T-helper 2 cell treated with Interferon-gamma antibody and Interleukin-4, amounts not matched to agents 5 μg/mL and 100 μg/mL, for 36 hours (primary cell): ENCODE data around the gene ATP2B1.

ENCODE experiments used
- DNase-seq: peaks from one replicate; pipeline ENCODE4 v3.0.0; 2021; ENCODE audit warnings: low spot score
- H3K27ac Mint-ChIP-seq: one replicate; pipeline ENCODE4 v1.8.0; 2021; ENCODE audit warnings: mild to moderate bottlenecking, mixed read lengths
- H3K27me3 Mint-ChIP-seq: one replicate; pipeline ENCODE4 v1.8.0; 2021; ENCODE audit warnings: low read depth, mixed read lengths
- H3K36me3 Mint-ChIP-seq: one replicate; pipeline ENCODE4 v1.8.0; 2021; ENCODE audit warnings: low read depth, mixed read lengths
- H3K4me1 Mint-ChIP-seq: one replicate; pipeline ENCODE4 v1.8.0; 2021; ENCODE audit warnings: low read depth, mixed read lengths
- H3K4me3 Mint-ChIP-seq: one replicate; pipeline ENCODE4 v1.8.0; 2022; ENCODE audit warnings: mild to moderate bottlenecking, moderate library complexity, mixed read lengths
- H3K9me3 Mint-ChIP-seq: one replicate; pipeline ENCODE4 v1.8.0; 2021; ENCODE audit warnings: mixed read lengths

ATP2B1 gene

DNA sequence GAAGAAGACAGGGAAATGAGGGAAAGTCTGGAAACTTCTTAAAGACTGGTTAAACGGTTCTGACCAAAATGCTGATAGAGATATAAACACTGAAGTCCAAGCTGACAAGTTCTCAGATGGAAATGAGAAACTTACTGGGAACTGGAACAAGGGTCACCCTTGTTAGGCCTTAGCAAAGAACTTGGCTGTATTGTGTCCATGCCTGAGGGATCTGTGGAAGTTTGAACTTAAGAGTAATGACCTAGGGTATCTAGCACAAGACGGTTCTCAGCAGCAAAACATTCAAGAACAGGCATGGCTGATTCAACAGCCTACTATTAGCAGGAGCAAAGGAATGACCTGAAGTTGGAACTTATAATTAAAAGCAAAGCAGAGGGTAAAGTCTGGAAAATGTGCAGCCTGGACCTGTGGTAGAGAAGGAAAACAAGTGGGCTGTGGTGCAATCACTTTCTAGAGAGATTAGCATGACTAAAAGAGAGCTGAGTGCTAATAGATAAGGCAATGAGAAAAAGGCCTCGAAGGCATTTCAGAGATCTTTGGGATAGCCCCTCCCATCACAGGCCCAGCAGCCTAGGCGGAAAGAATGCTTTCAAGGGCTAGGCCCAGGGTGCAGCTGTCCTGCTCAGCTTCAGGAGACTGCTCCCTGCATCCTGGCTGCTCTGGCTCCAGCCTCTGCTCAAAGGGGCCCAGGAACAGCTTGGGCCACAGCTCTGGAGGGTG lies 60.3 kb downstream of the ATP2B1 start:
- Mint-ChIP-seq H3K9me3 (no peaks in the 10 kb centered on the region), H3K27me3 (no peaks in the 10 kb centered on the region), H3K27ac (no peak overlapping the region), H3K4me3 (no peak overlapping the region), H3K4me1 (no peaks in the 10 kb centered on the region), H3K36me3 (peaks cover 18% of the 10 kb centered on the region)
- no peak for DNase-seq

DNA sequence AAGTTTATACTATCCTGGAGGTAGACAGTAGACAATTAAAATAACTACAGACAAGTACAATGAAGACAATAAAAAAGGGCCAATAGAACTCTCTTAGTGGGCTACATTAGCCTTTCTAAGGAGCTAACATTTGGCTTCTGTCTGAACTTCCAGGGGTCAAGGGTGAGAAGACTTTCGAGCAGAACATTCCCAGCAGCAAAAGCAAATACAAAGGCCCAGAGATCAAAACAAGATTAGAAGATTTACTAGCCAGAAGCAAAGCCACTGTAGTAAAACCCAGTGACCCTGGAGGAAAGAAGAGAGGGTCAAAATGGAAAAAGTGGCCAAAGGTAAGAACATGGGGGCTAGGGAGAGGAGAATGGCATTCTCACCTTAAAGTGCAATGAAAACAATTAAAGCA lies 63.2 kb downstream of the ATP2B1 start:
- no peaks in the 10 kb centered on the region for H3K27me3 Mint-ChIP-seq
- H3K36me3 Mint-ChIP-seq = peaks cover 21% of the 10 kb centered on the region
- H3K27ac Mint-ChIP-seq = no peak overlapping the region
- no peaks in the 10 kb centered on the region for H3K4me1 Mint-ChIP-seq
- DNase-seq = no peak
- H3K4me3 Mint-ChIP-seq = no peak overlapping the region
- no peaks in the 10 kb centered on the region for H3K9me3 Mint-ChIP-seq

DNA sequence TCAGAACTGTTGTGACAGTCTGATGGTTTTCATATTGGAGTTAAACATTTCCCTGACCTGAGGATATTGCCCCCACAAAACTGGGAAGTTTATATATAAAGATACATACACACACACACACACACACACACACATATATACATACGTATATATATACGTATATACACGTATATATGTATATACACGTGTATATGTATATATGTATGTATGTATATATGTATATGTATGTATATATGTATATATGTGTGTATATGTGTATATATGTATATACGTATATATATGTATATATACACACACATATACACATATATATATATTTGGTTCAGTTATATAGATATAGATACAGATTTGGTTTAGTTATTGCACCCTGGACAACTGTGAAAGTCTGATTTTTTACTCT lies 65.7 kb downstream of the ATP2B1 start:
- DNase-seq = no peak
- Mint-ChIP-seq H3K4me3 (no peak overlapping the region), H3K27me3 (no peaks in the 10 kb centered on the region), H3K36me3 (peaks cover 18% of the 10 kb centered on the region), H3K9me3 (no peaks in the 10 kb centered on the region), H3K4me1 (no peaks in the 10 kb centered on the region), H3K27ac (no peak overlapping the region)

DNA sequence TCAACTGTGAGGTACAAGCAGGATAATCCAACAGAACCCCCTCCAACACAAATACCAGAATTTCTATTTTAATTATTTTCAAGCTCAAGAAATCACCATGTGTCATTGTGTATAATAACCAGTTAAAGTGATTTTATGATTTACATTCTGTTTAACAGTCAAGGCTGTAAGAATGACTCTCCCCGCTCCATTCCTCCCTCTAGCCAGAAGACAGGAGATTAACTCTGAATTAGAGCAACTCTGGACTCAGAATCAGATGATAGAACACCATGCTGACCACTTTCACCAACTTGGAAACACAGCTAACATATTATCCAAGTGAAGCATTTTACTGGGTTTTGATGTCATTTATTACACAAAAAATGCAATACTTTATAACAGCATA lies 71.9 kb downstream of the ATP2B1 start:
- H3K36me3 Mint-ChIP-seq = peaks cover 35% of the 10 kb centered on the region
- H3K4me3 Mint-ChIP-seq = no peak overlapping the region
- H3K27ac Mint-ChIP-seq = no peak overlapping the region

DNA sequence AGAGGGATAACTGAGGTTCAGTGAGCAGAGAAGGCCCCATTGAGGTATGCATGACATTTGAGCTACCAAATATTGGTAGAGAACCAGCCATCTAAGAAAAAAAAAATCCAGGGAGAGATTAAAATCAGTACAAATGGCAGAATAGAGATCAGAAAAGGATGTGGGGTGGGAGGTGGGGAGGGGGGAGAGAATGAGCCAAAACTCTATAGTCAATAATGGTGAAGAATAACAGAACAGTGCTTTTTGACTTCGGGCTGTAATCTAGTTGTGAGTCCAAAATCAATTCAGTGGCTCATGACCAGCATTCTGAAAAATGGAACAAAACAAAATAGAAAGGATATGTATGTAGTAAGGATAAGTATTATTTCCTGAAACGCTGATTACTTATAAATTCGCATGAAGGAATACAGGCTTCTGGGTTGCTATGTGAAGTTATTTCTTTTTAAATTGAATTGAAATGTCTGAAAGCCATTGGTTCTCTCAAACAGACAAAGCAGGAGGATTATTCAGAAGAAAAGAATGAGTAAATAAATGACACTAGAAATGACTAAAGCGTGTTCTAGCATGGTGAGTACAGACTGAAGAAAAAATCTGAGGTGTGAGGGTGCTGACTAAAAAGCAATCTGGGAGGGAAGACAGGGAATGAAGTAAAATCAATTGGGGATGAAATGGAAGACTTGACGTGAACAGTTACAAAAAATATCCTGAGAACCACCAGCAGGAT lies 72.4 kb downstream of the ATP2B1 start:
- H3K4me1 Mint-ChIP-seq = peaks cover 9% of the 10 kb centered on the region
- no peaks in the 10 kb centered on the region for H3K9me3 Mint-ChIP-seq
- no peak overlapping the region for H3K4me3 Mint-ChIP-seq
- peaks cover 32% of the 10 kb centered on the region for H3K36me3 Mint-ChIP-seq
- H3K27ac Mint-ChIP-seq = no peak overlapping the region
- no peak for DNase-seq
- no peaks in the 10 kb centered on the region for H3K27me3 Mint-ChIP-seq

More for the DNA sequence above, 71.9 kb downstream of the ATP2B1 start:
- H3K27me3 Mint-ChIP-seq = no peaks in the 10 kb centered on the region
- DNase-seq = no peak
- H3K4me1 Mint-ChIP-seq = peaks cover 9% of the 10 kb centered on the region
- no peaks in the 10 kb centered on the region for H3K9me3 Mint-ChIP-seq

DNA sequence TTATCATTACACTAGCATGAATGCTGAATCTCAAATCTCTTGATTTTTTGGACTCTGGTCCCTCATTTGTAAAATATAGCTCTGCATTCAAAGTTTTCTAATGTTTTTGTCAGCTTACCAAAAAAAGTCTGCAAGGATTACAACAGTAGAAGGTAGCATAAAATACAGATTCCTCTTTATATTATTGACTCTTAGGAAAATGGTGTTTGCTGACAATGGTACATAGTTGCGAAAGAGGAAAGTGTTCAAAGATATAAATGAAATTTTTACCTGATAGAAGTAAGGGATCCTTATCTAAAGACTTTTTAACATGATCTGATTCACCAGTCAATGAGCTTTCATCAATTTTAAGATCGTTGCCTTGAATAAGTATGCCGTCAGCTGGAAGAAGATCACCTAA lies 74.1 kb downstream of the ATP2B1 start:
- H3K4me3 Mint-ChIP-seq = no peak overlapping the region
- no peaks in the 10 kb centered on the region for H3K9me3 Mint-ChIP-seq
- no peak overlapping the region for H3K27ac Mint-ChIP-seq
- no peak for DNase-seq
- H3K4me1 Mint-ChIP-seq = peaks cover 9% of the 10 kb centered on the region
- peaks cover 27% of the 10 kb centered on the region for H3K36me3 Mint-ChIP-seq
- H3K27me3 Mint-ChIP-seq = no peaks in the 10 kb centered on the region

DNA sequence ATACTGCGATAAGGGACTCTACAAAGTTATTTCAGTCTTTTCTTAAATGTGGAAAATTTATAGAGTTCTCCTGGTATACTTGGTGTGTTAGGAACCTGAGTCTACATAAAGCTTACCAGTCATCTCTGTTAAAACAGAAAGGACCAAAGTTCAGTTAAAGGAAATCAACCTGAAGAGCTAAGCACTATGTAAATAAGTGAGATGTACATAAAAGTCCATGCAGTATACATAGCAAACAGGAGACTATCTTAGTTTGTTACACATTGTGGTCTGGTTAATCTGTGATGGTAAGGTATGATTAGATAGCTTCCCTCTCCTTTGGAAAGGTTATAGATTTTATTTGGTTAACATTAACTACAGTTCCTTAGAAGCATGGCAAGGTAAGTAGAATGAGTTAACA lies 75.9 kb downstream of the ATP2B1 start:
- H3K36me3 Mint-ChIP-seq = peaks cover 37% of the 10 kb centered on the region
- H3K4me3 Mint-ChIP-seq = no peak overlapping the region
- no peak for DNase-seq
- H3K27ac Mint-ChIP-seq = no peak overlapping the region
- no peaks in the 10 kb centered on the region for H3K9me3 Mint-ChIP-seq
- H3K4me1 Mint-ChIP-seq = peaks cover 9% of the 10 kb centered on the region
- no peaks in the 10 kb centered on the region for H3K27me3 Mint-ChIP-seq

DNA sequence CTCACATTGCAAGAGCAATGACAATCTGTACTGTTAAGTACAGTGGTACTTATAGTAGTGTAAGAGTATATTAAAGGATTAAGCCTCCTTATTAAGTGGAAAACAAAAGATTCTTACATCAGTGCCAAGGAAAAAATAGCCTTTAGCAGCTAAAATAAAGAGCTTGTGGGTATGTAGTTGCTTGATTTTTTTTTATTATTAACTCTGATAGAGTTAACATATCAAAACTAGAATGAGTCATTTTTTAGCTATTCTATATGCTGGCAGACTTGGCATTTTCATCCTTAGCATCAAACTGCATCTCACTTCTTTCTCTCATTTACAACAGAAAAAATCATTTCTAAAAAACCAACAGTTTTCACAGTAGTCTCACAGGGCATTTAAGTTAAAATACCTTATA lies 86.5 kb downstream of the ATP2B1 start:
- H3K4me1 Mint-ChIP-seq = peaks cover 2% of the 10 kb centered on the region
- no peaks in the 10 kb centered on the region for H3K9me3 Mint-ChIP-seq
- no peak for DNase-seq
- no peak overlapping the region for H3K27ac Mint-ChIP-seq
- H3K4me3 Mint-ChIP-seq = no peak overlapping the region
- peaks cover 12% of the 10 kb centered on the region for H3K36me3 Mint-ChIP-seq
- no peaks in the 10 kb centered on the region for H3K27me3 Mint-ChIP-seq

DNA sequence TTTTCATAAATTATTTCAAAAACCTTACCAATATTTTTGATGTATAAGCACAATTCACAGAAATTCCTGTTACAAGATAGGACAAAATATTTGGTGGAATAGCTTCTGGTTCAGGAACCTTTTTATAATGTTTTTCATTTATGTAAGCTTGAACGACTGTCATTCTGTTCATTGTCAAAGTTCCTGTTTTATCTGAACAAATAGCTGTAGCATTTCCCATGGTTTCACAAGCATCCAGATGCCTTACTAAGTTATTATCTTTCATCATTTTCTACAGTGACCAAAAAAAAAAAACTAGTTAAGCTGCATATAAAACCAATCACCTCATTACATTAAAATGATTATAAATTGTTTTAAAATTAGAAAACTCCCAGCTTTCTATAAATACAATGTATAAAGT lies 87.1 kb downstream of the ATP2B1 start:
- Mint-ChIP-seq H3K4me3 (no peak overlapping the region), H3K36me3 (peaks cover 12% of the 10 kb centered on the region), H3K9me3 (no peaks in the 10 kb centered on the region), H3K27me3 (no peaks in the 10 kb centered on the region), H3K27ac (no peak overlapping the region), H3K4me1 (peaks cover 2% of the 10 kb centered on the region)
- DNase-seq = no peak

DNA sequence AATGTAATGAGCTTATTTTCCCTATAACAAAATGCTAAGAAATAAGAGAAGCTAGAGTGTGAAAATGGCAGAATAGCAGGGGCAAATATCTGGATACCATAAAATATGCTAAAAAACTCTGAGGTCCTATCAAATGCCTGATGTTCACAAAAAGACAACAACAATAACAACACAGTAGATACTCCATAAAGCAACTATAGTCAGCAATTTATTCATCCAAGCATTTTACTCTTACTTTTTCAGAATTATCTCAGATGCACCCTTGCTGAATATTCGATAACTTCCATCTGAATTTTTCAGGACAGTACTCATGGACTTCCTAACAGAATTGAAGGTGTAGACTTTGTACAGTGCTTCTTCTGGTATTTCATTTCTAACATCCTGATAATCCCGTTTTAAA lies 88.9 kb downstream of the ATP2B1 start:
- Mint-ChIP-seq H3K4me3 (no peak overlapping the region), H3K36me3 (peaks cover 11% of the 10 kb centered on the region), H3K27ac (no peak overlapping the region), H3K4me1 (peaks cover 2% of the 10 kb centered on the region), H3K9me3 (no peaks in the 10 kb centered on the region), H3K27me3 (no peaks in the 10 kb centered on the region)
- no peak for DNase-seq

DNA sequence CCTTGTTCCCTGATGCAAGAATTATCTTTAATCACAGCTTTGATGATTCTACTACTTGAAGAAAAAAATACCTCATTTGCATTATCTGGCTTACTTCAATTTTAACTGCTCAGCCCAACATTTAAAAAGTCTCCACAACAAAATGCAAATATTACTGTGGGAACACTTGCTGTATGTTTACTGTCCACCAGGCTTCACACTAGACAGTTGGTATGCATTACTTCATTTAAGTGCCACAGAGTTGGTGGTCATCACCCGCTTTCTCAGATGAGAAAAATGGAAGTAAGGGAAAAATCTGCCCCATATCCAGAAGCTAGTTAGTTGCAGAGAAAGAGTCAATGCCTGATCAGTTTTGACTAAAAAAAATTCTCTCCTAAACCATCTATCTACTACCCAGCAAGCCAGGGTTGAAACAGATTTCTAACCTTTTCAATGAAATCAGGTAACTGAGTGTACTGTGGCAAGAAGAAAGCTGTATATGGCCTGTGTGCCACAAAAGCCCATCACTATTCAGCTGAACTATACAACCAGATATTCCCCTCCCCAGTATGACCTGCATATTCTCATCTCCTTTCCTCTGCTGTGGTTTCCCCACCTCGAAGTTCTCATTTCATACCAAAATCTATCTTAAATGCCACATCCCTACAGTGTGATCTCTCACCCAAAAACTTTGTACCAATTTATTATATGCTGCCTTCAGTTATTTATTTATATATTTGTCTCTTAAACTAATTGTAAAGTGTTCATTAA lies 90.3 kb downstream of the ATP2B1 start:
- peaks cover 18% of the 10 kb centered on the region for H3K36me3 Mint-ChIP-seq
- no peak for DNase-seq
- no peak overlapping the region for H3K4me3 Mint-ChIP-seq

DNA sequence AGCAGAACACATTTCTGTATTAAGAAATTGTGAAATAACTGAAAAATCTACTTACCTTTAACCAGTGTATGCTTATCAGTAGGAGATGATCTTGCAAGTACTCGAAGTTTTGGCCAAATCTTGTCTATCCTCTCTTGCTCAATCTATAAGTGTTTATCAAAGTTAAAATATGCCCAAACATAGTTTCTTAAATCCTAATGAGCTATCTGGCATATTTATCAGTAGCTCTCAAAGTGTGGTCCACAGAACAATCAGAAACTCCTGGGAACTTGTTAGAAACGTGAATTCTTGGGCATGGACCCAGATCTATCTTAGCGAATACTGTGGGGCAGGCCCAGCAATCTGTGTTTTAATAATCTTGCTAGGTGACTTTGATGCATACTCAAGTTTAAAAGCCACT lies 98.3 kb downstream of the ATP2B1 start:
- no peak overlapping the region for H3K27ac Mint-ChIP-seq
- no peak overlapping the region for H3K4me3 Mint-ChIP-seq
- peaks cover 21% of the 10 kb centered on the region for H3K36me3 Mint-ChIP-seq
- H3K9me3 Mint-ChIP-seq = no peaks in the 10 kb centered on the region
- H3K27me3 Mint-ChIP-seq = no peaks in the 10 kb centered on the region
- H3K4me1 Mint-ChIP-seq = no peaks in the 10 kb centered on the region
- no peak for DNase-seq

More for the DNA sequence above, 90.3 kb downstream of the ATP2B1 start:
- Mint-ChIP-seq H3K27ac (no peak overlapping the region), H3K9me3 (no peaks in the 10 kb centered on the region), H3K4me1 (peaks cover 2% of the 10 kb centered on the region), H3K27me3 (no peaks in the 10 kb centered on the region)

DNA sequence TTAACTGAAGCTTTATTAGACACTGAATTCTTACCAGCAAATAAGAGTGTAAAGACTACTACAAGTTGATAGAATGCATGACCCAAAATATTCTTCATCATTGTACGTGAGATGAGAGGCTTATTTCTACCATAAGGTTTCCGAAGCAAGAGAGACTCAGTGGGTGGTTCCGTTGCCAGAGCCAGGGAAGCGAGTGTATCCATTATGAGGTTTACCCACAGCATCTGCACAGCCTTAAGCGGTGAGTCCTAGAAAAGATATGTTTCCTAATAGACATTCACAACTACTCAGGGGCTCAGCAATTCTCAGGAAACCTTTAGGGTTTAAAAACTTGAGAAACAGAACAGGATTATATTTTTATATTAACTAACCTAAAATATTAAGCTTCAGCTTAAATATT lies 105.0 kb downstream of the ATP2B1 start:
- H3K27me3 Mint-ChIP-seq = peaks cover under 1% of the 10 kb centered on the region
- H3K36me3 Mint-ChIP-seq = peaks cover 36% of the 10 kb centered on the region
- H3K4me3 Mint-ChIP-seq = no peak overlapping the region
- H3K4me1 Mint-ChIP-seq = no peaks in the 10 kb centered on the region
- H3K9me3 Mint-ChIP-seq = no peaks in the 10 kb centered on the region
- DNase-seq = no peak
- H3K27ac Mint-ChIP-seq = no peak overlapping the region

DNA sequence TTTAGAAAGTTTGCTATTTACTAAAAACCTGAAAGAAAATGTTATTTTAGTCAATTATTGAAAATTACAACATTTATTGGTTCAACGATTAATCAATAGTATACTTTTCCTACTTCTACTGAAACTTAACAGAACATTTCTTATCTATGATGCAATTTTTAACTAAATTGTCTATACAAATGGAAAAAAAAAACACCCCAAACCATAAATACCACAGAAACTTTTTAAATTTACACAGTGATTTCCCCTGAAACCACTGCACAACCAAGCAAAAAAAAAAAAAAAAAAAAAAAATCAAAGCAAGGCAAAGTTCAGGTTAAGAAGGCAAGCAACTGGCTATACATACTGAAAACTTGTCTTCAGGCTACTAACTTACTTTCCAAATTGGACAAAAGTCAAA lies 110.9 kb downstream of the ATP2B1 start:
- H3K4me1 Mint-ChIP-seq = peaks cover 8% of the 10 kb centered on the region
- H3K27ac Mint-ChIP-seq = no peak overlapping the region
- H3K4me3 Mint-ChIP-seq = no peak overlapping the region
- peaks cover 30% of the 10 kb centered on the region for H3K36me3 Mint-ChIP-seq
- H3K27me3 Mint-ChIP-seq = peaks cover 3% of the 10 kb centered on the region
- H3K9me3 Mint-ChIP-seq = no peaks in the 10 kb centered on the region
- no peak for DNase-seq
